Thyroid gland (tissue), 4 donors: Measurements from ENCODE around the gene SAFB. TPM values are rescaled to one million over a fixed set of nuclear protein-coding genes. Genes with fewer than 3 reads are reported as not detected.

Source experiments
- DNase-seq, 2 donors: peaks; one replicate each; pipeline ENCODE4 v3.0.0-alpha.2; 2019
- H3K27ac ChIP-seq, 3 donors: fragments of 200-600 bp; sonication (generic); 1 replicate in 2 of 3; 2 replicates in 1 of 3; pipeline ENCODE4 v1.5.1; 2016 to 2019; ENCODE audit warnings: mild to moderate bottlenecking in 1 of 3, moderate library complexity in 1 of 3
- H3K27me3 ChIP-seq: fragments of 200-600 bp; sonication (generic); one replicate; pipeline ENCODE4 v1.5.1; 2019
- H3K36me3 ChIP-seq, 2 donors: fragments of 200-600 bp; sonication (generic); one replicate each; pipeline ENCODE4 v1.5.1; 2016 to 2019
- H3K4me1 ChIP-seq, 2 donors: fragments of 200-600 bp; sonication (generic); one replicate each; pipeline ENCODE4 v1.5.1; 2017 to 2019
- H3K4me3 ChIP-seq, 3 donors: fragments of 200-600 bp; sonication (generic); replicated peaks in 1 of 3; 1 replicate in 2 of 3; 2 replicates in 1 of 3; pipeline ENCODE4 v1.5.1; 2016; ENCODE audit warnings: mild to moderate bottlenecking in 1 of 3
- H3K9me3 ChIP-seq: fragments of 200-600 bp; sonication (generic); one replicate; pipeline ENCODE4 v1.5.1; 2017
- POLR2A ChIP-seq, 2 donors: fragments of 450-650 bp; IDR thresholded peaks; one replicate each; pipeline ENCODE4 v1.6.1; 2017; ENCODE audit warnings: antibody characterized with exemption in 2 of 2, mild to moderate bottlenecking in 2 of 2, moderate library complexity in 1 of 2
- WGBS, 2 donors: methylation state at CpG; one replicate each; pipeline ENCODE4 v1.1.5; 2017; 5-methylcytosine and 5-hydroxymethylcytosine counted together
- intact Hi-C: fragments of 100-400 bp; cut with DNase I; formaldehyde crosslinking; loops from one replicate; pipeline ENCODE4 v1.15.1; 2023
- total RNA-seq, 4 donors: library from RNA; depleted of rRNA; stranded (reverse); fragments of >200 nt; gene quantifications; one replicate each; pipeline ENCODE4 v1.2.3, GENCODE V29; 2016
- TF ChIP-seq, protein P1 (sequence below), 6 experiments: fragments of 200-600 bp in 3 of 6; fragments of 450-650 bp in 3 of 6; sonication (generic) in 3 of 6; IDR thresholded peaks; one replicate each; pipeline ENCODE4 v1.5.1; 2016 to 2019; ENCODE audit warnings: antibody characterized with exemption in 6 of 6, mild to moderate bottlenecking in 2 of 6, inconsistent platforms in 1 of 6, moderate library complexity in 1 of 6

The SAFB gene
- total RNA-seq, 4 donors from 2014 or later = 70.1 to 129 (median 86.7) TPM

DNA sequence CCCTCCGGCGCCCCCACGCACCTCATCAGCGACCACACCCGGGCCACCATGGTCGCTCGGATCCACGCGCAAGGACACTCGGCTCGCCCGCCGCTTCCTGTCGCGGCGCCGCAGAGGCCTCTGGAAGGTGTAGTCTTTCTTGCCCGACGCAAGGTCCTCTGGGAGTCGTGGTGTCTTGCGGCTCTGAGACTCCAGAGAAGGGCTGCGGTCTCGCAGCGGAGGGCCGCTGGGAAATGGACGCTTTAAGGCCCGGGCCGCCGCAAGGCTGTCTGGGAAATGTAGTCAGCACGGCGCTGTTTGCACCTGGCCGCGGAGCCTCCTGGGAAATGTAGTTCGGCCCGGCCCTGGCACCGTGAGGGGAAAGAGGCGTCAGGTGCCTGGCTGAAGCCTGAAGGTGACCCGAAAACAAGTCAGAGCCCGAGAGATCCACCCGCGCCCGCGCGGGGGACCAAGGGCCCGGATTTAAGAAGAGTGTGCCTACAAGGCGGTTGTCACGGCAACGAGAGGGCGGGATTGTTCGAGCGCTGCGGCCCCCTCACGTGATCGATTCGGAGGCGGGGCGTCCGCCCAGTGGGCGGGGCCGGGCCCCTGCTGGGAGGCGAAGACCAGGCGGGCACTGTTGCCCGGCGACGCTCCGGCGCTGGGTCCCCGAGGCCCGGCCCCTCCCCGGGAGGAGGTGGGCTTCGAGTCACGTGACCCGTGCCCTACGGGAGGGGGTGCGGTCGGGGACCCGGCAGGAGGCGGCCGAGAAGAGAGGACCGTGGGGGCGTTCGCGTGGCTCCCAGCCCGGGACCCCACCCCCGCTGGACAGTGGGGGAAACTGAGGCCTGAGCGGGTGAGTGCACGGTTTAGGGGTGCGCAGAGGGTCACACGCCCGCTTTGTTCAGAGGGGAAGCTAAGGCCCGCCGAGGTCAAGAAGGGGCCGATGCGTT is 57.8 kb downstream of the SAFB start, which contains the start of the genes HSD11B1L and MICOS13:
Gene HSD11B1L, plus strand, starts transcription at position 591 of the 932 bp plus-strand sequence. CDS start 3,806 bp downstream, outside the sequence.
Gene MICOS13, minus strand, starts transcription at position 80 of the 932 bp plus-strand sequence. Its CDS starts 30 bp downstream, at position 50.
- Histone ChIP-seq H3K27ac (peak within 1 kb of the TSS; percentile 92 to 96 (median 93)), H3K27me3 (no peaks in the 10 kb centered on the region), H3K4me3 (peak within 1 kb of the TSS; percentile 93 to 99 (median 98)), H3K36me3 (no peaks in the 10 kb centered on the region), H3K9me3 (no peaks in the 10 kb centered on the region), H3K4me1 (peaks cover 8 to 15% of the 10 kb centered on the region in 2 donors)
- TF ChIP-seq POLR2A (IDR thresholded peaks at IDR 0.05) = peak in 1 of 2 donors; percentile 65
- TF ChIP-seq, protein P1, sequence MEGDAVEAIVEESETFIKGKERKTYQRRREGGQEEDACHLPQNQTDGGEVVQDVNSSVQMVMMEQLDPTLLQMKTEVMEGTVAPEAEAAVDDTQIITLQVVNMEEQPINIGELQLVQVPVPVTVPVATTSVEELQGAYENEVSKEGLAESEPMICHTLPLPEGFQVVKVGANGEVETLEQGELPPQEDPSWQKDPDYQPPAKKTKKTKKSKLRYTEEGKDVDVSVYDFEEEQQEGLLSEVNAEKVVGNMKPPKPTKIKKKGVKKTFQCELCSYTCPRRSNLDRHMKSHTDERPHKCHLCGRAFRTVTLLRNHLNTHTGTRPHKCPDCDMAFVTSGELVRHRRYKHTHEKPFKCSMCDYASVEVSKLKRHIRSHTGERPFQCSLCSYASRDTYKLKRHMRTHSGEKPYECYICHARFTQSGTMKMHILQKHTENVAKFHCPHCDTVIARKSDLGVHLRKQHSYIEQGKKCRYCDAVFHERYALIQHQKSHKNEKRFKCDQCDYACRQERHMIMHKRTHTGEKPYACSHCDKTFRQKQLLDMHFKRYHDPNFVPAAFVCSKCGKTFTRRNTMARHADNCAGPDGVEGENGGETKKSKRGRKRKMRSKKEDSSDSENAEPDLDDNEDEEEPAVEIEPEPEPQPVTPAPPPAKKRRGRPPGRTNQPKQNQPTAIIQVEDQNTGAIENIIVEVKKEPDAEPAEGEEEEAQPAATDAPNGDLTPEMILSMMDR (IDR thresholded peaks at IDR 0.05) = no peak
- DNase-seq = peak; percentile 99
- 2% methylated on average over 21 to 24 of the region's 94 CpGs for WGBS, 2 donors
- intact Hi-C loops = no loop called here

DNA sequence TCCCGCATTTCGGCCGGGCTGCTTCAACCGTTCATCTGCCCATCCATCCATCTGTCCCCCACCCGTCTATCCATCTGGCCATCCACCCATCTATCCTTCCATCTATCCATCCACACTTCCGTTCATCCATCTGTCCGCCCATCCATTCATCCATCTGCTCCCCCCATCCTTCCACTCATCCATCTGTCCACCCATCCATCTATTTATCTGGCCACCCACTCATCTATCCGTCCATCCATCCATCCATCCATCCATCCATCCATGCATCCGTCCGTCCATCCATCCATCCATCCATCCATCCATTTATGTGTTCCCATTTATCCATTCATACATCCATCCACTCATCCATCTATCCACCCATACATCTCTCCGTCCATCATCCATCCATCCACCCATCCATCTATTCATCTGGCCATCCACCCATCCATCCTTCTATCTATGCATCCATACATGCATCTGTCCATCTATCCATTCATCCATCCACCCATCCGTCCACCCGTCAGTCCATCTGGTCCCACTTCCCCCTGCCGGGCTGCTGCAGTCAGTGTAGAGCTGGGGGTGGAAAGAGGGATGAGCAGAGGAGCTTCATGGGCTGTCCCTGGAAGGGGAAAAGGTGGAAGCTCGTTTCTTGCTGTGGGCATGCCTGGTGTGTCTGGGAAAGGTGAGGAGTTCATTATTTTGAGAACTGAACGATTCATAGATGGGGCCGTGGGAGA is 58.7 kb downstream of the SAFB start:
- WGBS, 2 donors = 60 to 61% methylated on average over 17 of the region's 17 CpGs
- Histone ChIP-seq H3K36me3 (no peaks in the 10 kb centered on the region), H3K4me1 (peaks cover 11 to 19% of the 10 kb centered on the region in 2 donors), H3K27ac (peak overlapping the region in 1 of 3 donors; percentile 92), H3K4me3 (peak overlapping the region in 1 of 3 donors; percentile 93), H3K9me3 (no peaks in the 10 kb centered on the region), H3K27me3 (no peaks in the 10 kb centered on the region)
- DNase-seq = no peak
- intact Hi-C loops = no loop called here
- TF ChIP-seq POLR2A (IDR thresholded peaks at IDR 0.05) = no peak
- TF ChIP-seq, protein P1 (IDR thresholded peaks at IDR 0.05) = no peak

DNA sequence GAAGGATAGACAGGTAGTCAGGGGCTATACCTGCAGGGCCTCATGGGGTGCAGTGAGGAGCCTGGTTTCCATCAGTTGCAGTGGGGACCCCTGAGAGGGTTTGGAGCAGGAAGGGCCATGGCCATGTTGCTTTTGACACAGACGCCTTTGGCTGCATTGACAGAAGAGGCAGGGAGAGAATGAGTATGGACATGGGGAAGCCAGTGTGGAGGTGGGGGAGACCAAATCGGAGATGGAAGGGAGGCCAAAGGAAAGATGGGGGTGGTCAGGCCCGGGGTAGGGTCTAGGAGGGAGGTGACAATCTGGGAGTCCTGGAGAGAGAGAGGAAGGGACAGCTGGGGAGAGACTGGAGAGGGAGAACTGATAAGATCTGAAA is 59.2 kb downstream of the SAFB start:
- Histone ChIP-seq H3K4me1 (peaks cover 11 to 21% of the 10 kb centered on the region in 2 donors), H3K27ac (no peak overlapping the region), H3K36me3 (no peaks in the 10 kb centered on the region), H3K27me3 (no peaks in the 10 kb centered on the region), H3K4me3 (no peak overlapping the region), H3K9me3 (no peaks in the 10 kb centered on the region)
- intact Hi-C loops = no loop called here
- TF ChIP-seq, protein P1 (IDR thresholded peaks at IDR 0.05) = no peak
- no peak for TF ChIP-seq POLR2A (IDR thresholded peaks at IDR 0.05)
- no peak for DNase-seq
- WGBS, 2 donors = 83 to 91% methylated on average over 3 of the region's 3 CpGs

DNA sequence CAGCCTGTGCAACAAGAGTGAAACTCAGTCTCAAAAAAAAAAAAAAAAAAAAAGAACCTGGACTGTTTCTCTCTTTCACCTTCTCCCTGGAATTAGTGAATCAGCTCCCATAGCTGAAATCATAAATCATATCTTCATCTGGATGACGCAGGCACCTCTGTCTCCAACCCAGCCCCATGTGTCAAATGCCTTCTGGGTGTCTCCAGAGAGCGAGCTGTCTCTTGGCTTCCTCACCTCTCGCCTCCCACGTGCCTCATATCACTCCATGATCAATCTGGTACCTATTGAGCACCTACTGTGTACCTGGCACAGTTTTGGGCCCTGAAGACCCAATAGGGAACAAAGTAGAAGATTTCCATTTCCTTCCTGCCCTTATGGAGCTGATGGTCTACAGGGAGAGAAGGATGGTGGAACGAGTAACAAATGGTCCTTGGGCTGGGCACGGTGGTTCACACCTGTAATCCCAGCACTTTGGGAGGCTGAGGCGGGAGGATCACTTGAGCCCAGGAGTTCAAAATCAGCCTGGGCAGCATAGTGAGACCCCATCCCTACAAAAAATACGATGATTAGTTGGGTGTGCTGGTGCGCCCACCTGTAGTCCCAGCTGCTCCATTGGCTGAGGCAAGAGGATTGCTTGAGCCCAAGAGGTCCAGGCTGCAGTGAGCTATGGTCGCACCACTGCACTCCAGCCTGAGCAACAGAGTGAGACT is 60.4 kb downstream of the SAFB start:
- H3K9me3 ChIP-seq = no peaks in the 10 kb centered on the region
- no peak for DNase-seq
- no peak for TF ChIP-seq POLR2A (IDR thresholded peaks at IDR 0.05)
- TF ChIP-seq, protein P1 (IDR thresholded peaks at IDR 0.05) = no peak
- H3K27ac ChIP-seq = no peak overlapping the region
- no peaks in the 10 kb centered on the region for H3K27me3 ChIP-seq
- H3K4me1 ChIP-seq = peaks cover 14 to 27% of the 10 kb centered on the region in 2 donors
- no peaks in the 10 kb centered on the region for H3K36me3 ChIP-seq
- intact Hi-C loops = no loop called here
- WGBS, 2 donors = 90 to 94% methylated on average over 10 of the region's 10 CpGs
- H3K4me3 ChIP-seq = no peak overlapping the region
